ENCODE data around the gene PRKCG. TPM values are rescaled to one million over a fixed set of nuclear protein-coding genes. Genes with fewer than 3 reads are reported as not detected.
"Not testable (repeated sequence)": the region's sequence is repeated elsewhere in the genome, so short reads cannot be mapped to it uniquely, and the experiment has no call there.

Gene PRKCG
- polyA plus RNA-seq (2014; cell fraction: cytosol; rRNA removed): 1.2 TPM in 1 of 2 replicates, not detected in the other
- 0.39 and 1.2 TPM in 2 replicates for polyA plus RNA-seq (2014; cell fraction: nucleus; rRNA removed)

- DNase-seq (ENCODE audit: low spot score): peak; percentile 40
These were observed at the start of gene PRKCG for GRCh38 chr19:53881482-53882390. TSS of gene PRKCG (plus strand) at chr19:53882197. CDS start at chr19:53882495, 298 bp downstream.

- not testable (repeated sequence) for DNase-seq (ENCODE audit: low spot score)
These were observed 49.1 kb upstream of the PRKCG start for GRCh38 chr19:53832861-53833260.

- not testable (repeated sequence) for DNase-seq (ENCODE audit: low spot score)
These were observed 43.6 kb upstream of the PRKCG start for GRCh38 chr19:53838446-53838845.

GRCh38 chr19:53840241-53840640 lies 41.8 kb upstream of the PRKCG start:
- not testable (repeated sequence) for DNase-seq (ENCODE audit: low spot score)

- DNase-seq (ENCODE audit: low spot score): not testable (repeated sequence)
These were observed 41.1 kb upstream of the PRKCG start for GRCh38 chr19:53840914-53841313.

- DNase-seq (ENCODE audit: low spot score): no peak
These were observed 37.1 kb upstream of the PRKCG start for GRCh38 chr19:53844849-53845246.

- no peak for DNase-seq (ENCODE audit: low spot score)
These were observed 34.4 kb upstream of the PRKCG start for GRCh38 chr19:53847555-53847954.

GRCh38 chr19:53849237-53849676 lies 32.7 kb upstream of the PRKCG start:
- no peak for DNase-seq (ENCODE audit: low spot score)

- DNase-seq (ENCODE audit: low spot score): no peak
These were observed 28.3 kb upstream of the PRKCG start for GRCh38 chr19:53853707-53854106.

GRCh38 chr19:53864308-53864836 lies 17.6 kb upstream of the PRKCG start:
- no peak for DNase-seq (ENCODE audit: low spot score)

- DNase-seq (ENCODE audit: low spot score): no peak
These were observed 16.5 kb upstream of the PRKCG start for GRCh38 chr19:53865523-53865917.

- DNase-seq (ENCODE audit: low spot score): peak; percentile 45
These were observed 15.8 kb upstream of the PRKCG start for GRCh38 chr19:53865918-53866864.

GRCh38 chr19:53866865-53867224 lies 15.2 kb upstream of the PRKCG start:
- no peak for DNase-seq (ENCODE audit: low spot score)

- DNase-seq (ENCODE audit: low spot score): peak; percentile 95
These were observed 14.5 kb upstream of the PRKCG start, which contains the start of gene MYADM for GRCh38 chr19:53867225-53868090. TSS of gene MYADM (plus strand) at chr19:53867883. CDS start at chr19:53873530, 5,647 bp downstream.

- DNase-seq (ENCODE audit: low spot score): peak; percentile 42
These were observed 13.7 kb upstream of the PRKCG start for GRCh38 chr19:53868091-53868891.

- DNase-seq (ENCODE audit: low spot score): peak; percentile 89
These were observed 12.8 kb upstream of the PRKCG start for GRCh38 chr19:53868892-53869804.

- DNase-seq (ENCODE audit: low spot score): not testable (repeated sequence)
These were observed 12.1 kb upstream of the PRKCG start for GRCh38 chr19:53869805-53870484.

GRCh38 chr19:53870485-53870844 lies 11.5 kb upstream of the PRKCG start:
- no peak for DNase-seq (ENCODE audit: low spot score)

Measured in SK-N-DZ (cell line).